HG02981 (cell line): ENCODE measurements around the gene MPC1L.
"Not testable (repeated sequence)": the region's sequence is repeated elsewhere in the genome, so short reads cannot be mapped to it uniquely, and the experiment has no call there.

ENCODE experiments used
- ATAC-seq: cut with Tn5 transposase; IDR thresholded peaks from one replicate; pipeline ENCODE4 v1.9.1; 2021; ENCODE audit warnings: mild to moderate bottlenecking, moderate library complexity; ENCODE audit not compliant: unreplicated experiment

Gene MPC1L

GRCh38 chrX:40623139-40623536 is at the start of gene MPC1L:
TSS of gene MPC1L (plus strand) at chrX:40623428. CDS start at chrX:40623566, 138 bp downstream.
- ATAC-seq, result no peak

GRCh38 chrX:40573763-40574162 is 49.5 kb upstream of the MPC1L start:
- ATAC-seq, result no peak

- ATAC-seq, result not testable (repeated sequence)
Observed at GRCh38 chrX:40575411-40575810, 47.8 kb upstream of the MPC1L start.

DNA sequence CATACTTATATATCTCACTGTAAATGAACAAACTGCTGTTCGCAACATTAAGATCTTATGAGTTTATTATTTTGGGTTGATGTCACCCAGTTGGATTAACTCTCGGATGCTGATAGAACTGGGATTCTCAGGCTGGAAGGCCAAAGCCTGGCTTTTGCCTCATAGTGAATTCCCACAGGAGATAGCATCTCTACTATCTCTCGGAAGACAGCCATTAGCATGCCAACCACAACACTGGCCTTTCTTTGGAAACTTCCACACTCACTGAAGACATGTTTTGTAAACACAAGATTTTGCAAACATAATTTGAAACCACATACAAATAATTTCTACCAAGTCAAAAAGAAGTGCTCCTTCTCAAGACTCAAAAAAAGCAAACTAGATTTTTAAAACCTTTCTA is 46.9 kb upstream of the MPC1L start:
- ATAC-seq, result no peak

GRCh38 chrX:40578039-40578695 is 45.1 kb upstream of the MPC1L start:
- ATAC-seq, result no peak

GRCh38 chrX:40579141-40579540 is 44.1 kb upstream of the MPC1L start:
- ATAC-seq, result no peak

DNA sequence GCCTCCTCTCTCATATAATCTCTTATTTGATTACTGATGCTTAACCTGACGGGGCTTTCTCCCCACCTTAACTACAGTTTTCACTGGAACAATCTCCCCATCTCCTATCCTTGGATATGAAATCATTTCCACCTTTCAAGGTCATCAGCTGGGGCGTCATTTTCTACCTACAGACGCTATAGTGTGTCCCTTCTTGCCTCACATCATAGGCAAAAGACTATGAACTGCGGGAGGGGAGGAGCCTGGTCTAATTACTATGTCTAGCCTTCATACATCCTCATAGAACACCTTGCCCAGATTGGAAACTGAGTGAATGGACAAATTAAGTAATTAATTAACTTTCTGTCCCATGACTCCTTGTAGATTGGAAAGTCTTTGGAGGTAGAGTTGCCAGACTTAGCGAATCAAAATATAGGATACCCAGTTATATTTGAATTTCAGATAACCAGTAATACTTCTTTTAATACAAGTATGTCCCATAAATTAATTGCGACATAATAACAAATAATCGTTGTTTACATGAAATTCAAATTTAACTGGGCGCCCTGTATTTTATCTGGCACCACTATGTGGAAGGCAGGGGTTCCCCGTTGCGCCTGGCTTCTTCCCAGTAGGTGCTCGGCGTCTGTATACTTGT is 43.2 kb upstream of the MPC1L start:
- ATAC-seq, result peak; percentile 40

DNA sequence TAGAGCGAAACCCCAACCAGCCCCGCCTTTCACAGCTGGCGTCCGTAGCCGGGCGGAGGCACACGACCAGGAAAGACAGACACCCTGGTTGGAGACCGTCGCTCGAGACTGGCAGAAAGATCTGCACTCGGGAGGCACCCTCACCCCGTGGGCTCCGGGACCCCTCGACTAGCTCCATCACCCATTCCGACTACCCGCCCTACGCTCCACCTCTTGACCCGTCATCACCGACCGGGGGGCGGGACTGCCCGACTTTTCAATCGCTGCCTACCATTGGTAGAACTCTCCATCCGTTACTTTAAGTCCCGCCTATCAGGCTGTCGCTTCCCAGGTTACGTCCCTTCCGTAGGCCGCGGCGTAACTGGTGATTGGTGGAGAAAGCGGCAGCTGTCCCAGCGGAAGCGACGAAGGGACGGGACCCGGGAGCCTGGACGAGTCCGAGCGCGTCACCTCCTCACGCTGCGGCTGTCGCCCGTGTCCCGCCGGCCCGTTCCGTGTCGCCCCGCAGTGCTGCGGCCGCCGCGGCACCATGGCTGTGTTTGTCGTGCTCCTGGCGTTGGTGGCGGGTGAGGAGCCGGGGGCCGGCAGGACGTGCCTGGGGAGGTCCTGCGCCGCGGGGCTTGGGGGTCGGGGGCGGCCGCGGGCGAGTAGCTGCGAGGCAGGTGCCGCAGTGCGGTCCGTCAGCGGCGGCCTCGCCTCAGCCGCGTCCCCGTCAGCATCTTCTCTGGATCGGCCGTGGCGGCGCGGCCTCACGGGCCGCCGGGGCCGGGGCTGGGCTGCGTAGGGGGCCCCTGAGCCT is 42.5 kb upstream of the MPC1L start, which contains the start of gene ATP6AP2:
Gene ATP6AP2, plus strand, starts transcription at position 434 of the 799 bp plus-strand sequence. Its CDS starts 96 bp downstream, at position 530.
- ATAC-seq, result peak; percentile 94

- peak; percentile 2 for ATAC-seq
Observed at GRCh38 chrX:40581336-40581920, 41.8 kb upstream of the MPC1L start.

- ATAC-seq, result not testable (repeated sequence)
Observed at GRCh38 chrX:40582178-40582577, 41.0 kb upstream of the MPC1L start.

DNA sequence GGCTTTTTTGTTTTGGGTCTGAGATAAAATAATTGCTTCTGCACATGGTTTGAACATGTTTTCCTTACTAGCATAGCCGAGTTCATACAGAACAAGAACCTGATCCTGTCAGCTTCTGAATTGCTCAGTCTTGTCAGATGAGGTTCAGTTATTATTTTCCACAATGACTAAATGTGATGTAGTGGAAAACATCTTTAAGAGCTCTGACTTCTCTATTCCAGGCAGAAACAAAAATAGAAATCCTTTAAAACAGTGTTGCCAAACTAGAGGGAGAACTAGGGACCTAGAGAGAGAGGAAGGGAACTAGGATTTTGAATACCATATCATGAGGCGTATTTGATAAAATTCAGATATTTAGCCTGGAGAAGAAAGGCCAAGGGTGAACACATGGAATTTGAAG is 40.4 kb upstream of the MPC1L start:
- no peak for ATAC-seq

DNA sequence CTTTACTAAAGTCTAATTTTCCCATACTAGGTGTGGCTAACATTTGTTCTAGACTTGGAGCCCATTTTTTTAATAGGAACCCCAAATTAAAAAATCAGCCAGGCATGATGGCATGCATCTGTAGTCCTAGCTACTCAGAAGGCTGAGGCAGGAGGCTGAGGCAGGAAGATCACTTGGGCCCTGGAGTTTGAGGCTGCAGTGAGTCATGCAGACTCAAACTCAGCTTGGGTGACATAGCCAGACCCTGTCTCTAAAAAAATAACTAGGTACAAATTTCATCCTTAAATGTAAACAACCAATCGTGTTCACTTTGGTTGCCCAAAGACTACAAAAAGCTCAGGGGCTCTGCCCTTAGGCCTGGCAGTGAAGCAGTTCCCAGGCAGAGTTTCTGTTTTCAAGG is 35.6 kb upstream of the MPC1L start:
- not testable (repeated sequence) for ATAC-seq

DNA sequence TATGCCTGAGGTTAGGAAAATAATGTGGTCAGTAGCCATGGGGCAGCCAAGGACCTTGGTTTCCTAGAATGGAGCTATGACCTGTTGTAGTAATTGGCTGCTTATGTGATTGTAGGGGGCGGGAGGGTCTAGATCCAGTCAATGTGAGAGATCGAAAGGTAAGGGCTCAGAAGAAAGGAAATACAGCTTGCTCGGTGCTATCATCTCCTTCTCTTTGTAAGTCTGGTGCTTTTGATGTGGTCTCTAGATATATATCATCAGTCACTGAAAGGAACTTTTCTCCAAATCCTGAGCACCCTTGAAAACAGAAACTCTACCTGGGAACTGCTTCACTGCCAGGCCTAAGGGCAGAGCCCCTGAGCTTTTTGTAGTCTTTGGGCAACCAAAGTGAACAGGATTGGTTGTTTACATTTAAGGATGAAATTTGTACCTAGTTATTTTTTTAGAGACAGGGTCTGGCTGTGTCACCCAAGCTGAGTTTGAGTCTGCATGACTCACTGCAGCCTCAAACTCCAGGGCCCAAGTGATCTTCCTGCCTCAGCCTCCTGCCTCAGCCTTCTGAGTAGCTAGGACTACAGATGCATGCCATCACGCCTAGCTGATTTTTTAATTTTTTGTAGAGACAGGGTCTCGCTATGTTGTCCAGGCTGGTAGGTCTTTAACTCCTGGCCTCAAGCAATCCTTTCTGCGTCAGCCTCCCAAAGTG is 33.5 kb upstream of the MPC1L start:
- ATAC-seq, result not testable (repeated sequence)

DNA sequence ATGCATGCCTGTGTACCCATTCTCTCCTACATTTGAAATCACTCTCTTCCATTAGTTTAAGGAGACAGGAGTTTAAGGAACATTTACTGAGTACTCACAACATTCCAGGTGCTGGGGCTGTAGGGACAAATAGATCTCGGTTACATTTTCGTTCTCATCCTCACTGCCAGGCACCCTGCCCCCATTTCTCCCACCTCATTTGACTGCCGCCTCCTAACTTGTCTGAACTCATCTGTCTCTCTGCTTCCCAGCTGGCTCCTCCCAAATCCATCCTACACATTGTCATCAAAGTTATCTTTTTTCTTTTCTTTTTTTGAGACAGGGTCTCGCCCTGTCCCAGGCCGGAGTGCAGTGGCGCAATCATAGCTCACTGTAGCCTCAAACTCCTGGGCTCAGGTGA is 19.8 kb upstream of the MPC1L start:
- no peak for ATAC-seq

DNA sequence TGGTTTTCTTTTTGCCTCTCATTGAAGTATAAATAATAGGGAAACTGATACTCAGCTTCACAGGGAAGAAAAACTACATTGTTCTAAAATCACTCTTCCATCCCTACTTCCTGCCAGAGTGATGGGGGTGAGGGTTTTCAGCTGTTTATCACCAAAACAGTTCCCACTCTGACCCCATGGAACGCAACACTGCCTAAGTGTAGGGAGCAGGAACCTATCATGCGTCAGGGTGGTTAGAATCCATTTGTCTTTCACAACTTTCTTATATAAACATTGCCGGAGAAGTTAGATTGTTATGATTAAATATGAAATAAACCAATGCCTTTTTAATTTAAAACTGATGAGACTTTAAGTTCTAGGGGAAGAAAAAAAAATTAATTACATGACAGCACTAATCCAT is 15.8 kb upstream of the MPC1L start:
- no peak for ATAC-seq

- no peak for ATAC-seq
Observed at GRCh38 chrX:40612511-40612910, 10.7 kb upstream of the MPC1L start.

GRCh38 chrX:40615976-40616375 is 7.3 kb upstream of the MPC1L start:
- ATAC-seq, result no peak

DNA sequence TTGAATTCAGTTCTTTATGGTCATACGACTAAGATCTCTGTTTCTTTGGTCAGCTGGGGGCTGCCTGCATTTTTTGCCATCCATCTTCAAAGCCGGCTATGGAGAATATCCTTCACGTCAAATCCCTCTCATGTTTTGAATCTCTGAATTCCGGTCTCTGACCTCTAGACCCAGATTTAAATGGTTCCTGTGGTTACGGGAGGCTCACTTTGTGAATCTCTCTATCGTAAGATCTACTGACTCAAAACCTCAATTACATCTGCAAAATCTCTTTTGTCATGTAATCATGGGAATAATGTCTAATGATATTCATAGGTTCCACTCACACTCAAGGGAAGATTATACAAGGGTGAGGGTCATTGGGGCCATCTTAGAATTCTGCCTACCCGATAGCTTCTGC is 5.7 kb upstream of the MPC1L start:
- ATAC-seq, result no peak

- ATAC-seq, result no peak
Observed at GRCh38 chrX:40622479-40623138, 619 bp upstream of the MPC1L start.

GRCh38 chrX:40623665-40624064 is 437 bp downstream of the MPC1L start:
- no peak for ATAC-seq
